Measurements from ENCODE around the gene ZSCAN31. TPM values are rescaled to one million over a fixed set of nuclear protein-coding genes. Genes with fewer than 3 reads are reported as not detected.

ZSCAN31 gene
- 1 to 10 TPM in 2 of 6 experiments, under 1 TPM in 4; 0.64 to 2.0 (median 0.95) TPM for total RNA-seq (2021; fragmentation: NEBNext Ultra II Directional; extraction: Animal tissue kit (Norgen Biotek cat#: 25700))
- long read RNA-seq, partial matches to known transcripts = 0 of 1 reads
- long read RNA-seq, other reads (novel, unspliced or antisense) = 0 of 1 reads

DNA sequence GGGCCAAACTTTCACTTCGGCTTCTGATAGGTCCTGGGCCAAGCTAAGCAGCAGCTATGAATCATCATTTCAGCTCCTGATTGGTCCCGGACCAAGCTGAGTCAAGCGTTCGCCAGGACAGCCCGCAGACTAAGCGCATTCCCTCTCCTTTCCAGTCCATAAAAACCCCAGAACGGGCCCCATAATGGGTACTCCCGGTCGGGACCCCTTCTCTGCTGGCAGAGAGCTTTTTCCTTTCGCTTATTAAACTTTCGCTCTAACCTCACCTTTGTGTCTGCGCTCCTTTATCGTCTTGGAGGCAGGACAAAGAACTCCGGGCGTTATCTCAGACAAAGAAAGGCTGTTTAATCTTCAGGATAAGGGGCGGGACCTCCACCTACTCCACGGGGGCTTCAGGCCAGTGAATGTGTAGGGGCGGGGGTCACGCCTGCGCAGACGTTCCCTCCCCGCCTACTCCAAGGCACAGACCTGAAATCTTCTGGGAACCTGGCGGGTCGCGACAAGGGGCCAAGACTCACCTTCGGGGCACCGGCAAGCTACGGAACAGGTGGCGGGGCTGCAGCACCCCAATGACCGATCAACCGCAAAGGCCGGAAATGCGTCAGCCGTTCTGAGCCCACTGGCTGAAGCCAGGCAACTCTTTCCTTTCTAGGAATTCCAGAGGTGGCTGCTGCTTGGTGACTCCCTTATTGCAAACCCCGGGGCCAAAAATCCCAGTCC is at the start of gene ZSCAN31:
TSS of gene ZSCAN31 (minus strand) at position 585 of the 720 bp plus-strand sequence. CDS start 6,465 bp downstream, outside the sequence.
- Mint-ChIP-seq H3K27ac (no peak within 1 kb of the TSS), H3K27me3 (ENCODE audit: insufficient read depth) (peaks cover 4% of the 10 kb centered on the region; the same call in 1 of the 2 replicates), H3K4me1 (ENCODE audit: low read depth) (peaks cover 7% of the 10 kb centered on the region; the same call in 1 of the 2 replicates), H3K9me3 (no peaks in the 10 kb centered on the region; the same call in 1 of the 2 replicates), H3K36me3 (ENCODE audit: low read depth) (no peaks in the 10 kb centered on the region), H3K4me3 (no peak within 1 kb of the TSS)
- DNase-seq = peak; percentile 97
- TF ChIP-seq, protein P1, sequence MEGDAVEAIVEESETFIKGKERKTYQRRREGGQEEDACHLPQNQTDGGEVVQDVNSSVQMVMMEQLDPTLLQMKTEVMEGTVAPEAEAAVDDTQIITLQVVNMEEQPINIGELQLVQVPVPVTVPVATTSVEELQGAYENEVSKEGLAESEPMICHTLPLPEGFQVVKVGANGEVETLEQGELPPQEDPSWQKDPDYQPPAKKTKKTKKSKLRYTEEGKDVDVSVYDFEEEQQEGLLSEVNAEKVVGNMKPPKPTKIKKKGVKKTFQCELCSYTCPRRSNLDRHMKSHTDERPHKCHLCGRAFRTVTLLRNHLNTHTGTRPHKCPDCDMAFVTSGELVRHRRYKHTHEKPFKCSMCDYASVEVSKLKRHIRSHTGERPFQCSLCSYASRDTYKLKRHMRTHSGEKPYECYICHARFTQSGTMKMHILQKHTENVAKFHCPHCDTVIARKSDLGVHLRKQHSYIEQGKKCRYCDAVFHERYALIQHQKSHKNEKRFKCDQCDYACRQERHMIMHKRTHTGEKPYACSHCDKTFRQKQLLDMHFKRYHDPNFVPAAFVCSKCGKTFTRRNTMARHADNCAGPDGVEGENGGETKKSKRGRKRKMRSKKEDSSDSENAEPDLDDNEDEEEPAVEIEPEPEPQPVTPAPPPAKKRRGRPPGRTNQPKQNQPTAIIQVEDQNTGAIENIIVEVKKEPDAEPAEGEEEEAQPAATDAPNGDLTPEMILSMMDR (IDR thresholded peaks at IDR 0.05) = no peak

DNA sequence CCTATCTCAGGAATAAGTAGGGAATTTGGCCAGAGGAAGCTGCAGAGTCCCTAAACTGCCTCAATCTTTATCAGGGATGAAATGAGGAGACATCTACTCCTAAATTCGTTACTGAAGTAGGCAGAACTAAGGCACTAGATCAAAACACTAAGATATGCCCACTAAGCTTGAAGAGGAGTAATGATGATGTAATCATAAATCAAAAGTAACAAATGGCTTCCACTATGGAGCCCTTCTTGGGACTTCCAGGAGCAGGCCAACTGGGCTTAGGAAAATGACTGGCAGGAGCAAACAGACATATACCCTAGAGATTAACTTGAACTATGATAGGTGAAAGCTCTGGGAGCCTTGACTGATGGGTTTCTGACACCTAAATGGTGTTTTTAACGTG is 48.2 kb upstream of the ZSCAN31 start:
- peaks cover 16% of the 10 kb centered on the region for H3K4me1 Mint-ChIP-seq (ENCODE audit: low read depth)
- no peak for DNase-seq
- no peak overlapping the region for H3K4me3 Mint-ChIP-seq
- H3K27me3 Mint-ChIP-seq (ENCODE audit: insufficient read depth) = no peaks in the 10 kb centered on the region; the same call in 1 of the 2 replicates
- peaks cover 39% of the 10 kb centered on the region for H3K36me3 Mint-ChIP-seq (ENCODE audit: low read depth)
- no peaks in the 10 kb centered on the region for H3K9me3 Mint-ChIP-seq
- TF ChIP-seq, protein P1 (IDR thresholded peaks at IDR 0.05) = no peak
- H3K27ac Mint-ChIP-seq = peak overlapping the region; percentile 20; the same call in 1 of the 2 replicates

DNA sequence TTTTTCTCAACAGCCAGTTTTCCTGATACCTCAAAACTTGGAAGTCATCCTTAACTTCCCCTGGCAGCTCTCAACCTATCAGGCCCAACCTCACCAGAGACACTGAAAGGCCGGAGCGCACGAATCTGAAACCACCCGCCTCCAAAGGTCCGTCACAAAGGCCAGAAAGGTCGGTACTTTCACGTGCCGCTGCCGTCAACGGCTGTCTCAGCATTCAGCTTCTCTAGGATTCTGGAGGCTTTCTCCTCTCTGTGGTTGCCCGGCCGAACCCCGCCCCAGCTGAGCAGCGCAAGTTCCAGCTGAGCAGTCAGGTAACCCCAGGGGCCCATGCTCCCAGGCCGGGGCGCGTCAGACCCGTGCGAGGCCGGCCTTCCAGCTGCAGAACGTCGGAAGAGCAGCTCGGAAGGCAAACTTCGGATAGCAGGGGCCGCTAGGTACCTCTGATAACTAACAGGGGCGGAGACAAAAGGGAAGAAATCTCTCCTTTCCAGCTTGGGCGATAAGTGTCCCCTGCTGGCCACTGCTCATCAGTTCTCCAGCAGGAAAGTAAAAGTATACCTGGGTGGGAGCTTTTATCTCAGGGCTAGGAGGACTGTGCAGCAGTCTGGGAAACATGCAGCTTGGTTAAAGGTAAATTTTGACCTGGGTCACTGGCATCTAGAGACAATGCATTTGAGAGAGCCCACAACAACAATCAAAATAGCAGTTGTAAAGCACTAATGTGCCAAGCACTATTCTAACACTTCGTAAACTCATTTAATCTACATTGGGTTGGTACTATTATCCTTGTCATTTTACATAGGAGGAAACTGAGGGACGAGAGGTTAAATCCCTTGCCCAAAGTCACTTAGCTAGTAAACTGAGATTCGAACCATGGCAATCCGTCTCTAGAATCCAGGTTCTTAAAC is 47.5 kb upstream of the ZSCAN31 start:
- DNase-seq = peak; percentile 62
- Mint-ChIP-seq H3K9me3 (no peaks in the 10 kb centered on the region), H3K27me3 (ENCODE audit: insufficient read depth) (no peaks in the 10 kb centered on the region; the same call in 1 of the 2 replicates), H3K4me3 (peak overlapping the region; percentile 84; the same call in 1 of the 2 replicates), H3K4me1 (ENCODE audit: low read depth) (peaks cover 16% of the 10 kb centered on the region), H3K27ac (peak overlapping the region; percentile 87; the same call in 1 of the 2 replicates), H3K36me3 (ENCODE audit: low read depth) (peaks cover 42% of the 10 kb centered on the region)
- TF ChIP-seq, protein P1 (IDR thresholded peaks at IDR 0.05) = peak; percentile 64

DNA sequence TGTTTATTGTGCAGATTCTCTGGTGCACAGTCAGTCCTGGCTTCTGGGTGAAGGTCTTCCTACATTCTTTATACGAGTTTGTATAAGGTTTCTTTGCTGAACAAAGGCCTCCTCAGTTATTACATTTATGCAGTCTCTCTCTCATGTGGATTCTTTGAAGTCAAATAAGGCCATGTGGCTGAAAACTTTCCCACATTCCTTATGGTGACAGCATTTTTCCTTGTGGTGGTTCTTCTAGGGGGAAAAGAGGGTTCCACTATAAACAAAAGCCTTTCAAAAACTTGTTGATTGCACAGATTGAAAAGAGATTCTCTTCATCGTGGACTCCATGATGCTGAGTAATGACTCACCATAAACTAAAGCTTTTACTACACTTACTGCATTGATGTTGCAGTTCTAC is 44.4 kb upstream of the ZSCAN31 start:
- no peak overlapping the region for H3K27ac Mint-ChIP-seq
- H3K27me3 Mint-ChIP-seq (ENCODE audit: insufficient read depth) = no peaks in the 10 kb centered on the region
- no peak overlapping the region for H3K4me3 Mint-ChIP-seq
- H3K4me1 Mint-ChIP-seq (ENCODE audit: low read depth) = peaks cover 16% of the 10 kb centered on the region
- peaks cover 48% of the 10 kb centered on the region for H3K36me3 Mint-ChIP-seq (ENCODE audit: low read depth)
- no peaks in the 10 kb centered on the region for H3K9me3 Mint-ChIP-seq
- DNase-seq = no peak
- TF ChIP-seq, protein P1 (IDR thresholded peaks at IDR 0.05) = no peak

DNA sequence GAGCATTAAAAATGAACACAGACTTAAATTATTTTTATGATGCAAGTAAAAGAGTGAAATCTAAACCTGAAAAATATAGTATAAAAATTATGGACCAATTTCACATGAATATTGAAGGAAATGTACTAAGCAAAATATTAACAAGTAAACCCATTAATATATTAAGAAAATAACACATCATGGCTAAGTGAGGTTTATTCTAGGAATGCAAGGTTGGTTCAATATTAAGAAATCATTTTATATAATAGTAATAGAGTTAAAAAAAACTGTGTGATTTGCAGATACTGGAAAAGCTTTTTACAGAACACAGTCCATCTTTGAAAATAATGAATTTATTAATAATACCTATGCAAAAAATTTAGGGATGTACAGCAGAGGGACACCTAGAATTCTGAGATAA is 42.7 kb upstream of the ZSCAN31 start:
- no peak overlapping the region for H3K27ac Mint-ChIP-seq
- no peak overlapping the region for H3K4me3 Mint-ChIP-seq
- peaks cover 12% of the 10 kb centered on the region for H3K4me1 Mint-ChIP-seq (ENCODE audit: low read depth)
- H3K36me3 Mint-ChIP-seq (ENCODE audit: low read depth) = peaks cover 43% of the 10 kb centered on the region
- TF ChIP-seq, protein P1 (IDR thresholded peaks at IDR 0.05) = no peak
- no peak for DNase-seq
- no peaks in the 10 kb centered on the region for H3K27me3 Mint-ChIP-seq (ENCODE audit: insufficient read depth)
- H3K9me3 Mint-ChIP-seq = no peaks in the 10 kb centered on the region

Measured in HFFc6 (cell line).